ENCODE results near the gene SELENOO. TPM values are rescaled to one million over a fixed set of nuclear protein-coding genes. Genes with fewer than 3 reads are reported as not detected.

Gene SELENOO
- total and polyA plus RNA-seq, 4 donors = 15.6 to 30.3 (median 24.1) TPM

DNA sequence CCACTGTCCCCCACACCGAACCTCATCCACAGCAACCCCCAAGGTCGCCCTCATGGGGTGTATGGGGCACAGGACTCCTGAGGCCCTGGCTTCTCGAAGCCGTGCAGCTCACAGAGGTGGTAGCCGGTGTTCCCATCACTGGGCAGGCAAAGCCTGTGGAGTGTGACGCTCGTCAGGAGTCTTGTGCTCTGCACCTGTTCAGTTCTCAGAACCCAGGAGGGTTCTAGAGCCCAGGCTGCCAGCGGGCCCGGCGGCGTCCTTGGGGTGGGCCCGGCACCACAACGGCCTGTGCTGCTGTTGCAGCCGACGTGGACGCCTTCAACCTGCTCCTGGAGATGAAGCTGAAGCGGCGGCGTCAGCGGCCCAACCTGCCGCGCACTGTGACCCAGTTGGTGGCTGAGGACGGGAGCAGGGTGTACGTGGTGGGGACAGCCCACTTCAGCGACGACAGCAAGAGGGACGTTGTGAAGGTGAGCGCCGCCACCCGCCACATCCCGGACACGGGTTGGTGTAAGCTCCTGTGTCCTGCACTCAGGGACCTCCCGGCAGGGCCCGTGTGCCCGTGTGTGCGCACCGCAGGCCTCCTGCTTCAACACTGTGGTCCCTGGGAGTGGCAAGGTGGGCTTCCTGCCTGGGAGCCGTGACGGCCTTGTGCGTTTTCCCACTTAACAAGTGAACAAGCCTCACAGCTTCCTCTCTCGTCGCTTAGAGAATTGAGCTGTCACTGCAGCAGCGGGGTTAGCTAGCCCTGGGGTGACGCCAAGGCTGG is 6.6 kb upstream of the SELENOO start:
- ATAC-seq (ENCODE audit: insufficient read depth, low FRiP score) (no peak), DNase-seq (no peak)
- WGBS, 2 donors = 94 to 96% methylated on average over 44 of the region's 44 CpGs
- Histone ChIP-seq H3K4me1 (ENCODE audit: control insufficient read depth in 5 of 5, insufficient read depth in 5 of 5, low read length in 5 of 5) (peaks cover 2 to 21% (median 12%) of the 10 kb centered on the region in 5 donors), H3K27me3 (ENCODE audit: control insufficient read depth in 3 of 3, insufficient read depth in 3 of 3, low read length in 2 of 3) (no peaks in the 10 kb centered on the region), H3K9ac (ENCODE audit: insufficient read depth in 1 of 2, low read length in 2 of 2) (no peak overlapping the region), H3K9me3 (ENCODE audit: control insufficient read depth in 4 of 4, insufficient read depth in 3 of 4, low read length in 3 of 4) (no peaks in the 10 kb centered on the region), H3K27ac (ENCODE audit: low read depth in 1 of 2, low read length in 1 of 2) (no peak overlapping the region), H3K36me3 (ENCODE audit: control insufficient read depth in 4 of 4, insufficient read depth in 4 of 4, low read length in 4 of 4) (peaks cover 2 to 51% (median 8%) of the 10 kb centered on the region in 4 donors), H3K4me3 (no peak overlapping the region)
- TF ChIP-seq, protein P1, sequence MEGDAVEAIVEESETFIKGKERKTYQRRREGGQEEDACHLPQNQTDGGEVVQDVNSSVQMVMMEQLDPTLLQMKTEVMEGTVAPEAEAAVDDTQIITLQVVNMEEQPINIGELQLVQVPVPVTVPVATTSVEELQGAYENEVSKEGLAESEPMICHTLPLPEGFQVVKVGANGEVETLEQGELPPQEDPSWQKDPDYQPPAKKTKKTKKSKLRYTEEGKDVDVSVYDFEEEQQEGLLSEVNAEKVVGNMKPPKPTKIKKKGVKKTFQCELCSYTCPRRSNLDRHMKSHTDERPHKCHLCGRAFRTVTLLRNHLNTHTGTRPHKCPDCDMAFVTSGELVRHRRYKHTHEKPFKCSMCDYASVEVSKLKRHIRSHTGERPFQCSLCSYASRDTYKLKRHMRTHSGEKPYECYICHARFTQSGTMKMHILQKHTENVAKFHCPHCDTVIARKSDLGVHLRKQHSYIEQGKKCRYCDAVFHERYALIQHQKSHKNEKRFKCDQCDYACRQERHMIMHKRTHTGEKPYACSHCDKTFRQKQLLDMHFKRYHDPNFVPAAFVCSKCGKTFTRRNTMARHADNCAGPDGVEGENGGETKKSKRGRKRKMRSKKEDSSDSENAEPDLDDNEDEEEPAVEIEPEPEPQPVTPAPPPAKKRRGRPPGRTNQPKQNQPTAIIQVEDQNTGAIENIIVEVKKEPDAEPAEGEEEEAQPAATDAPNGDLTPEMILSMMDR (IDR thresholded peaks at IDR 0.05; ENCODE audit: control extremely low read depth, extremely low read depth) = no peak

DNA sequence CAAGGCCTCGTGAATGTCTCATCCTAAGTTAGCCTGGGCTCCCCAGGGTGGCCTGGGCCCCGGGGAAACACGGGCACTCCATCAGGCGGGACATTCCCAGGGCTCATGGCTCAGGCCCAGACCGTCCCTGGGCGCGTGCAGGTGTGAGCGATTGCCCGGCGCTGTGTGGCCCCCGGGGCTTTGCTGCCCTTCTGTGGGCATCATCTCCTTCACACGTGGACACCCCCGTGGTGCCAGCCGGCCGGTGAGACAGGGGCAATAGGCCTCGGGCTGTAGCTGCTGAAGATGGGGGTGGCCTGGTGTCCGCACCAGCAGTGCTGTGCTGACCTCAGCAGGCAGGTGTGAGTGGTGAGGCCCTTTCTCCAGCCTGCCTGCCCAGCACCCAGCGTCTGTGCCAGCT is 4.6 kb upstream of the SELENOO start:
- no peak overlapping the region for H3K27ac ChIP-seq (ENCODE audit: low read depth in 1 of 2, low read length in 1 of 2)
- H3K36me3 ChIP-seq (ENCODE audit: control insufficient read depth in 4 of 4, insufficient read depth in 4 of 4, low read length in 4 of 4) = peaks cover 2 to 52% (median 8%) of the 10 kb centered on the region in 4 donors
- no peaks in the 10 kb centered on the region for H3K9me3 ChIP-seq (ENCODE audit: control insufficient read depth in 4 of 4, insufficient read depth in 3 of 4, low read length in 3 of 4)
- DNase-seq = no peak
- no peak overlapping the region for H3K9ac ChIP-seq (ENCODE audit: insufficient read depth in 1 of 2, low read length in 2 of 2)
- ATAC-seq (ENCODE audit: insufficient read depth, low FRiP score) = no peak
- TF ChIP-seq, protein P1 (IDR thresholded peaks at IDR 0.05; ENCODE audit: control extremely low read depth, extremely low read depth) = no peak
- 90 to 93% methylated on average over 18 of the region's 18 CpGs for WGBS, 2 donors
- H3K27me3 ChIP-seq (ENCODE audit: control insufficient read depth in 3 of 3, insufficient read depth in 3 of 3, low read length in 2 of 3) = no peaks in the 10 kb centered on the region
- H3K4me1 ChIP-seq (ENCODE audit: control insufficient read depth in 5 of 5, insufficient read depth in 5 of 5, low read length in 5 of 5) = peaks cover 0 to 10% (median 0%) of the 10 kb centered on the region in 5 donors
- H3K4me3 ChIP-seq = no peak overlapping the region

GRCh38 chr22:50197000-50197800 is 3.6 kb upstream of the SELENOO start:
- Histone ChIP-seq H3K27ac (ENCODE audit: low read depth in 1 of 2, low read length in 1 of 2) (no peak overlapping the region), H3K36me3 (ENCODE audit: control insufficient read depth in 4 of 4, insufficient read depth in 4 of 4, low read length in 4 of 4) (peaks cover 2 to 52% (median 8%) of the 10 kb centered on the region in 4 donors), H3K4me1 (ENCODE audit: control insufficient read depth in 5 of 5, insufficient read depth in 5 of 5, low read length in 5 of 5) (peaks cover 0 to 14% (median 0%) of the 10 kb centered on the region in 5 donors), H3K27me3 (ENCODE audit: control insufficient read depth in 3 of 3, insufficient read depth in 3 of 3, low read length in 2 of 3) (no peaks in the 10 kb centered on the region), H3K4me3 (no peak overlapping the region), H3K9ac (ENCODE audit: insufficient read depth in 1 of 2, low read length in 2 of 2) (no peak overlapping the region), H3K9me3 (ENCODE audit: control insufficient read depth in 4 of 4, insufficient read depth in 3 of 4, low read length in 3 of 4) (no peaks in the 10 kb centered on the region)
- 91 to 93% methylated on average over 22 to 23 of the region's 23 CpGs for WGBS, 2 donors
- DNase-seq (no peak), ATAC-seq (ENCODE audit: insufficient read depth, low FRiP score) (no peak)
- TF ChIP-seq, protein P1 (IDR thresholded peaks at IDR 0.05; ENCODE audit: control extremely low read depth, extremely low read depth) = no peak

Data from lung (tissue), 12 donors.